Measurements from ENCODE around the gene PPARD. TPM values are rescaled to one million over a fixed set of nuclear protein-coding genes. Genes with fewer than 3 reads are reported as not detected.

PPARD gene
- total RNA-seq, 1 experiment from 2014 or later: 38.4 TPM

DNA sequence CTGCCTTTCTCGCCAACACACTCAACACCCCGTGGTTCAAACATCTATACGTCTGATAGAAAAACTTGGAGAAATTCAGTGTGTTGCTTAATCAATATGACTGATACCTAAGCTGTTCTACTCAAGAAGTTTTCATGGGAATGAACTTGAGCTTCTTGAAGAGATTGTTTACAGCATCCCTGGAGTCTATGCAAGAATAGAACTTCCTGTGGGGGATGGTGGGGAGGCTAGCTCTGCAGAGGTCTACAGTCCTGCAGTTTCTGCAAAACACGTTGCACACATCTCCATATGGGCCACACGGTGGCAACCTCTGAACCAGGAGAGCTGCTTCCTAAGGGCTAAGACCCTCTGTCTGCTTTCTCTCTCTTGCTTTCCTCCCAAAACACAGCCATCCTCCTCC lies 77.1 kb downstream of the PPARD start:
- Histone ChIP-seq H3K36me3 (ENCODE audit: control insufficient read depth in 1 of 2, insufficient read depth in 2 of 2, low read length in 2 of 2) (peaks cover 3 to 10% of the 10 kb centered on the region in 2 experiments; a peak in 3 of 4 replicates), H2AFZ (ENCODE audit: low read depth, low read length, poor library complexity, severe bottlenecking) (no peak overlapping the region), H3K27ac (ENCODE audit: low read depth, low read length) (no peak overlapping the region), H3K9me3 (ENCODE audit: control insufficient read depth in 1 of 2, insufficient read depth in 1 of 2, low read depth in 1 of 2, low read length in 2 of 2) (no peaks in the 10 kb centered on the region), H3K79me2 (ENCODE audit: insufficient read depth, low read length) (no peaks in the 10 kb centered on the region), H3K4me1 (ENCODE audit: control insufficient read depth in 1 of 2, insufficient read depth in 2 of 2, low read length in 2 of 2) (peaks cover 0 to 11% of the 10 kb centered on the region in 2 experiments; a peak in 3 of 4 replicates), H3K27me3 (ENCODE audit: insufficient read depth, low read length) (no peaks in the 10 kb centered on the region), H3K4me3 (replicated peaks in 1 of 2; ENCODE audit: low read depth in 1 of 2, low read length in 2 of 2) (no peak overlapping the region), H3K4me2 (ENCODE audit: low read length) (no peak overlapping the region), H3K9ac (ENCODE audit: low read length) (no peak overlapping the region), H3K9me2 (ENCODE audit: insufficient read depth) (no peaks in the 10 kb centered on the region), H4K20me1 (ENCODE audit: insufficient read depth) (no peaks in the 10 kb centered on the region)
- no TSS peak for BruUV-seq (replicated peaks)
- POLR2A ChIA-PET: no interaction called here
- intact Hi-C loops (cut with micrococcal nuclease): no loop called here
- no peak for TF ChIP-seq EZH2 (IDR thresholded peaks at IDR 0.05)
- TF ChIP-seq YY1 (IDR thresholded peaks at IDR 0.05; ENCODE audit: extremely low read depth, insufficient replicate concordance, low read depth, low read length): no peak
- TF ChIP-seq POLR2AphosphoS5 (IDR thresholded peaks at IDR 0.05; ENCODE audit: low read depth, low read length): no peak
- TF ChIP-seq CBX3 (IDR thresholded peaks at IDR 0.05; ENCODE audit: low read depth): no peak
- TF ChIP-seq, protein P1, sequence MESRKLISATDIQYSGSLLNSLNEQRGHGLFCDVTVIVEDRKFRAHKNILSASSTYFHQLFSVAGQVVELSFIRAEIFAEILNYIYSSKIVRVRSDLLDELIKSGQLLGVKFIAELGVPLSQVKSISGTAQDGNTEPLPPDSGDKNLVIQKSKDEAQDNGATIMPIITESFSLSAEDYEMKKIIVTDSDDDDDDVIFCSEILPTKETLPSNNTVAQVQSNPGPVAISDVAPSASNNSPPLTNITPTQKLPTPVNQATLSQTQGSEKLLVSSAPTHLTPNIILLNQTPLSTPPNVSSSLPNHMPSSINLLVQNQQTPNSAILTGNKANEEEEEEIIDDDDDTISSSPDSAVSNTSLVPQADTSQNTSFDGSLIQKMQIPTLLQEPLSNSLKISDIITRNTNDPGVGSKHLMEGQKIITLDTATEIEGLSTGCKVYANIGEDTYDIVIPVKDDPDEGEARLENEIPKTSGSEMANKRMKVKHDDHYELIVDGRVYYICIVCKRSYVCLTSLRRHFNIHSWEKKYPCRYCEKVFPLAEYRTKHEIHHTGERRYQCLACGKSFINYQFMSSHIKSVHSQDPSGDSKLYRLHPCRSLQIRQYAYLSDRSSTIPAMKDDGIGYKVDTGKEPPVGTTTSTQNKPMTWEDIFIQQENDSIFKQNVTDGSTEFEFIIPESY (IDR thresholded peaks at IDR 0.05; ENCODE audit: extremely low read depth, insufficient replicate concordance, low read length): no peak
- TF ChIP-seq ZFX (IDR thresholded peaks at IDR 0.05): no peak
- TF ChIP-seq JUND (IDR thresholded peaks at IDR 0.05): no peak
- no peak for TF ChIP-seq REST (IDR thresholded peaks at IDR 0.05; ENCODE audit: low read depth)
- TF ChIP-seq ELF1 (IDR thresholded peaks at IDR 0.05; ENCODE audit: borderline replicate concordance, low read depth): no peak
- no peak for TF ChIP-seq MAX (IDR thresholded peaks at IDR 0.05)
- no peak for TF ChIP-seq POLR2A (IDR thresholded peaks at IDR 0.05; ENCODE audit: borderline replicate concordance, extremely low read depth, insufficient read depth, insufficient read length)
- no peak for TF ChIP-seq CEBPB (IDR thresholded peaks at IDR 0.05; ENCODE audit: low read depth)
- TF ChIP-seq EGR1 (IDR thresholded peaks at IDR 0.05; ENCODE audit: low read depth): no peak
- no peak for TF ChIP-seq SP1 (IDR thresholded peaks at IDR 0.05; ENCODE audit: low read depth)
- no peak for TF ChIP-seq SRF (IDR thresholded peaks at IDR 0.05; ENCODE audit: low read depth)
- TF ChIP-seq ZNF274 (IDR thresholded peaks at IDR 0.05; ENCODE audit: low read depth, low read length): no peak
- no peak for TF ChIP-seq SIN3A (IDR thresholded peaks at IDR 0.05; ENCODE audit: low read depth)
- no peak for TF ChIP-seq EZH2phosphoT487 (IDR thresholded peaks at IDR 0.05; ENCODE audit: borderline replicate concordance)
- RAD21 ChIA-PET (ENCODE audit: low non-redundant PET in 1 of 2, low total read pairs in 2 of 2, uncharacterized antibody in 2 of 2, unreplicated experiment in 2 of 2): no interaction called here
- CTCF ChIA-PET: no interaction called here
- DNase-seq (ENCODE audit: low read depth, low spot score) (no peak), ATAC-seq (no peak)
